Activated CD4-positive, alpha-beta T cell treated with anti-CD3 and anti-CD28 coated beads for 36 hours (primary cell): ENCODE results near the gene MAPK11. TPM values are rescaled to one million over a fixed set of nuclear protein-coding genes. Genes with fewer than 3 reads are reported as not detected.
A peak's percentile ranks its signal among the peaks of the same experiment; 100 is the strongest.
"Not testable (repeated sequence)": the region's sequence is repeated elsewhere in the genome, so short reads cannot be mapped to it uniquely, and the experiment has no call there.

Experiments used
- ATAC-seq: fragments of 200-7000 bp; cut with Tn5 transposase; one replicate; pipeline ENCODE4 v1.10.0; 2021; ENCODE audit warnings: mild to moderate bottlenecking, moderate library complexity
- CTCF ChIA-PET: fragments of 350-600 bp; sonication (Branson Sonifier 250); formaldehyde crosslinking; loops from one replicate; lab custom pipeline; 2021; ENCODE audit warnings: antibody characterized with exemption; lab: Charles Lee
- POLR2A ChIA-PET: fragments of 350-600 bp; sonication (Branson Sonifier 250); formaldehyde crosslinking; loops from one replicate; lab custom pipeline; 2021; ENCODE audit warnings: antibody characterized with exemption, inconsistent platforms; lab: Charles Lee
- DNase-seq: peaks from one replicate; pipeline ENCODE4 v3.0.0-alpha.2; 2020
- H3K27ac Mint-ChIP-seq: one replicate; pipeline ENCODE4 v1.8.0; 2021; ENCODE audit warnings: mixed read lengths
- H3K27me3 Mint-ChIP-seq: one replicate; pipeline ENCODE4 v1.8.0; 2021; ENCODE audit warnings: mixed read lengths
- H3K36me3 Mint-ChIP-seq: one replicate; pipeline ENCODE4 v1.8.0; 2021; ENCODE audit warnings: low read depth, mixed read lengths
- H3K4me1 Mint-ChIP-seq: one replicate; pipeline ENCODE4 v1.8.0; 2021; ENCODE audit warnings: mixed read lengths
- H3K4me3 Mint-ChIP-seq: one replicate; pipeline ENCODE4 v1.8.0; 2021; ENCODE audit warnings: mild to moderate bottlenecking, moderate library complexity, mixed read lengths
- H3K9me3 Mint-ChIP-seq: one replicate; pipeline ENCODE4 v1.8.0; 2021; ENCODE audit warnings: low read depth, mixed read lengths
- intact Hi-C, 2 experiments: fragments of 100-400 bp; cut with DNase I in 1 of 2; cut with micrococcal nuclease in 1 of 2; formaldehyde crosslinking; loops; one replicate each; pipeline versions ENCODE4 v1.14.2 to v1.15.1; 2022 to 2024; cut with DNase I, micrococcal nuclease
- total RNA-seq, 2 experiments: library from RNA; stranded (reverse); gene quantifications; one replicate each; pipeline ENCODE4 v1.2.3, GENCODE V29; 2021

The MAPK11 gene
- total RNA-seq, 2 experiments from 2014 or later, result 11.6 to 13.6 TPM

DNA sequence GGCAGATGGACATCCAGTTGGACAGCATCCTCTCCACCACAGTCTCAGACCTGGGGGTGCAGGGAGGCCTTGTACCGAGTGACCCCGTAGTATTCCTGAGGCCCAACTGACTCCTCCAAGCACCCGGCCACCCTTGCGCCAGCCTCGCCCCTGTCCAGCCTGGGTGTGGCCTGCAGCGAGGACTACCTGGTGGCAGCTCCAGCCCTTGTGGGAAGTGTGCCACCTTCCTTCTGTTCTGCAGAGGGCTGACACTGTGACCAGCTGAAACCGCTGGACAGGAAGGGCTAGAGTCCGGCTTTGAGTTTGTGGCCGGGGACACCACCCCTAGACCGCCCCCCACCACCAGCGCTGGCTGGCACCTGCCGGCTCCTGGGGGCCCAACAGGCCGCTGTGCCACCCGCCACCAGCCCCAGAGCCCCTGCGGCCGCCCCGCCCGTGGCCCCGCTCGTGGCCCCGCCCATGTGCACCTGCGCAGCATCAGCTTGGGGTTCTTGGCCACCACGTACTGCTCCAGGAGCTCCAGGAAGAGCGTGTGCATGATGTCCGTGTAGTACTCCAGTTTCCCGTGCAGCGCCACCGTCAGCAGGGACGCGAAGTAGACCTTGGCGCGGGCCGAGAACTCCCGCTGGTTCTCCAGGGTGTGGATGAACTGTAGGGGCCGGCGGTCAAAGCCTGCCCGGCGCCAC lies 10.0 kb upstream of the MAPK11 start:
- ChIA-PET POLR2A (no interaction called here), CTCF (no interaction called here)
- H3K36me3 Mint-ChIP-seq, result no peaks in the 10 kb centered on the region
- intact Hi-C loops, result no loop called here
- H3K9me3 Mint-ChIP-seq, result no peaks in the 10 kb centered on the region
- ATAC-seq, result no peak
- H3K4me1 Mint-ChIP-seq, result no peaks in the 10 kb centered on the region
- no peaks in the 10 kb centered on the region for H3K27me3 Mint-ChIP-seq
- H3K4me3 Mint-ChIP-seq, result no peak overlapping the region
- H3K27ac Mint-ChIP-seq, result no peak overlapping the region
- no peak for DNase-seq

DNA sequence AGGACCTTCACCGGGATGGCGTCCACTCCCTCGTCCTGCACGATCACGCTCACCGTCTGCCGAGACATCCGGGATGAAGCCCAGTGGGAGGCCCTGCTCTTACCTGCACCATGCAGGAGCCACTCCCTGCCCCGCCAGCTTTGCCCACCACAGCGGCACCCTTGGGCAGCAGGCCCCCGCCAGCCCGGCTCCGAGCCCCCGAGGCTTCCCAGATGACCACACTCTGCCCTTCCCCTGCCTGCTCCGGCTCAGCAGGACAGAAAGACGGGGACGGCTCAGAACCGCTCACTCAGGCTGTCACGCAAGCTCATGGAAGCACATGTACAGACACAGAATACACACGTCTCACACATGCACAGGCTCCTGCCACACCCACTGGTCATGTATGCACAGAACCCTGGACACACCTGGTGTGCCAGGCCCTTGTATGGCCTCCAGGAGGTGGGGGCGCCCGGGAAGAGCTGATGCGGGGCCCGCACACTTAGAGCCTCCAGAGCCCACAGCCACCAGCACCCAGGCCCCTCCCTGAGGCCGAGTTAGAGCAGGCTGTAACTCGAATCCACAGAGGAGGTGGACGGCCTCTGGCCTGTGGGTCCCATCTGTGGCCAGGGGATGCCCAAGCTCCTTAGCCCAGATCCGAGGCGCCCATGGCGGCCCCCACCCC lies 8.9 kb upstream of the MAPK11 start:
- Mint-ChIP-seq H3K9me3 (no peaks in the 10 kb centered on the region), H3K27me3 (no peaks in the 10 kb centered on the region), H3K4me1 (no peaks in the 10 kb centered on the region), H3K4me3 (no peak overlapping the region), H3K36me3 (no peaks in the 10 kb centered on the region), H3K27ac (no peak overlapping the region)
- CTCF ChIA-PET, result interaction anchor here (0.6 to 0.9 kb wide), 3 partner anchors 20 to 44 kb away, joined by 3 read pairs; no protein-coding TSS in a partner anchor
- DNase-seq, result no peak
- POLR2A ChIA-PET, result no interaction called here
- ATAC-seq, result no peak
- intact Hi-C loops, result loop anchor here in 1 of 2 experiments (5.0 kb wide), 1 partner anchor 48 kb away; the partner anchor contains the start of gene DENND6B

DNA sequence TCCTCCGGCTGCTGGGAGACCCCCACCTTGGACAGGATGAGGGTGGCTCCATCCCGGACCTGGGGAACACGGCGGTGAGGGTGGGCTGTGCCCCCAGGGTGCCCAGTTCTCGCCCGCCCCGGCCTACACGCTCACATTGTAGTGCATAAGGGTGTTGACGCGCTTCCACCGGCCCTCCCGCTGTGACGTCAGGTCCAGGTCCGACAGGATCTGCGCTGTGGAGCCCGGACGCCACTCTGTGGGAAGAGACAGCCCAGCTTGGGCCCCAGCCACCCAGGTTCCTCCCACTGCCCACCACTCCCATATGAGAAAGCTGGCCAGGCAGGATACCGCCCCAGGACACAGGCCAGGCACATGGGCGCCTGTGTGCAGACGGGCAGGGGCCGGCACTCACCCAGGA lies 8.3 kb upstream of the MAPK11 start:
- Mint-ChIP-seq H3K27ac (no peak overlapping the region), H3K9me3 (no peaks in the 10 kb centered on the region), H3K36me3 (no peaks in the 10 kb centered on the region), H3K4me3 (no peak overlapping the region), H3K4me1 (no peaks in the 10 kb centered on the region), H3K27me3 (peaks cover 2% of the 10 kb centered on the region)
- DNase-seq (no peak), ATAC-seq (no peak)
- ChIA-PET POLR2A (no interaction called here), CTCF (interaction anchor here (0.6 to 0.9 kb wide), 2 partner anchors 21 to 38 kb away, joined by 3 read pairs; no protein-coding TSS in a partner anchor)
- intact Hi-C loops, result loop anchor here in 1 of 2 experiments (5.0 kb wide), 1 partner anchor 49 kb away; the partner anchor contains the start of gene DENND6B

GRCh38 chr22:50277761-50278160 lies 7.6 kb upstream of the MAPK11 start:
- no peaks in the 10 kb centered on the region for H3K9me3 Mint-ChIP-seq
- H3K4me3 Mint-ChIP-seq, result no peak overlapping the region
- ATAC-seq, result no peak
- DNase-seq, result no peak
- H3K4me1 Mint-ChIP-seq, result no peaks in the 10 kb centered on the region
- POLR2A ChIA-PET, result no interaction called here
- CTCF ChIA-PET, result no interaction called here
- peaks cover 2% of the 10 kb centered on the region for H3K27me3 Mint-ChIP-seq
- no peaks in the 10 kb centered on the region for H3K36me3 Mint-ChIP-seq
- intact Hi-C loops, result loop anchor here in 1 of 2 experiments (5.0 kb wide), 1 partner anchor 50 kb away; the partner anchor contains the start of gene DENND6B
- H3K27ac Mint-ChIP-seq, result no peak overlapping the region

DNA sequence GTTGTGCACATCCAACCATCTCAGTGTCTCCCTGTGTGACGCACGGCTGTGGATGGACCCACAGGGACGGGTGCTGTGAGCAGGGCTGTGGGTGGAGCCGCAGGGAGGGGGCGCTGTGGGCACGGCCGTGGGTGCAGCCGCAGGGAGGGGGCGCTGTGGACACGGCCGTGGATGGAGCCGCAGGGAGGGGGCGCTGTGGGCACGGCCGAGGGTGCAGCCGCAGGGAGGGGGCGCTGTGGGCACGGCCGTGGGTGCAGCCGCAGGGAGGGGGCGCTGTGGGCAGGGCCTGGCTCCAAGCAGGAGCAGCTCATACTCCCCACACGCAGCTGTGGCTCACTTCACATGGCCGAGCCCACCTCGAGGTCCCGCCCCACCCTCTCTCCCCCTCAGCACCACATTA lies 6.0 kb upstream of the MAPK11 start:
- peak; percentile 70 for ATAC-seq
- H3K36me3 Mint-ChIP-seq, result no peaks in the 10 kb centered on the region
- intact Hi-C loops, result loop anchor here (1.0 to 5.0 kb wide), 3 partner anchors 51 to 66 kb away; partner anchors contain the start of gene DENND6B (in 2 of the 2)

DNA sequence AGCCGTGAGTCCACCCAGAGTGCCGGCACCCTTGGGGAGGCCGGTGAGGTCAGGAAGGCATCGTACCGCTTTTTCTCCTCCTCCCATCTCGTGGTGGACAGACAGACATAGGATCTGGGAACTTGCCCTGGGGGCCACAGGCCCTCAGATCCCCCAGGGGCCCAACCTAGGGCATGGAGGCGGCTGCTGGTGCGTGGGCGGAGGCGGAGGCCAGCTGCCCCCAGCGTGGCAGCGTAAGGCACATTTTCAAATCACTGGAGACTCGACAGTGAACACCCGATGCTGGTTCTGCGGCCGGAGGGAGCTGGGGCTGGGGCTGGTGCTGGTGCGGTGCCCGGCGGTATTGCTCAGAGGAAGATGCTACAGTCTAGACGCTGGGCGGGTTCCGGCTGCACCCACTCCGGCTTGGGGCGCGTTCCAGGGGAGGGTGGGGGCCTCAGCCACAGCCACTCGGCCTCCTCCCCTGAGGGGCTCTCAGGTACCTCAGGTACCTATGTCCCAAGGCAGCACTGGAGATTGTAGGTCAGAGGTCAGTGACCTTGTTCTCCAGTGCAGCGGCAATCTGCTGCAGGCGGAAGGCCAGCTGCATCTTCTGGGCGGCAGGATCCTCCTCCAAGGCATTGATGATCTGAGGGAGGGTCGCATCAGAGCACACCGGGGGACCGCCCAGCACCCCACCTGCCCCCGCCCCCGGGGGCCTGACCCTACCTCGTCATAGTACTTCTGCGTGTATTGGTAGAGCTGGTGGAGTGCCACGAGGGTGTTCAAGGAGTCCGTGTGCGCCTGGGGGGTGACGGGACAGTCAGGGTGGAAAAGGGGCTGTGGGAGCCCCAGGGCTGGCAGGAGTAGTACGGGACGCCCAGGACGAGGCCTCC lies 5.2 kb upstream of the MAPK11 start:
- DNase-seq (no peak), ATAC-seq (no peak)
- intact Hi-C loops, result loop anchor here (1.0 to 5.0 kb wide), 4 partner anchors 52 to 225 kb away; partner anchors contain the start of gene DENND6B (in 2 of the 2)
- Mint-ChIP-seq H3K9me3 (no peaks in the 10 kb centered on the region), H3K27me3 (peaks cover 2% of the 10 kb centered on the region), H3K4me3 (no peak overlapping the region), H3K27ac (no peak overlapping the region), H3K36me3 (no peaks in the 10 kb centered on the region), H3K4me1 (peaks cover 4% of the 10 kb centered on the region)
- ChIA-PET CTCF (interaction anchor here (0.7 to 2.4 kb wide), 5 partner anchors 32 to 66 kb away, joined by 3 to 16 read pairs (median 4); no protein-coding TSS in a partner anchor), POLR2A (no interaction called here)

More for the DNA sequence above, 6.0 kb upstream of the MAPK11 start:
- peaks cover 2% of the 10 kb centered on the region for H3K27me3 Mint-ChIP-seq
- peak; percentile 81 for DNase-seq
- H3K4me1 Mint-ChIP-seq, result peaks cover 1% of the 10 kb centered on the region
- POLR2A ChIA-PET, result no interaction called here
- no peaks in the 10 kb centered on the region for H3K9me3 Mint-ChIP-seq
- CTCF ChIA-PET, result interaction anchor here (0.6 to 2.4 kb wide), 6 partner anchors 30 to 345 kb away, joined by 3 to 16 read pairs (median 4); partner anchors contain the start of gene PLXNB2
- H3K4me3 Mint-ChIP-seq, result no peak overlapping the region
- H3K27ac Mint-ChIP-seq, result no peak overlapping the region

DNA sequence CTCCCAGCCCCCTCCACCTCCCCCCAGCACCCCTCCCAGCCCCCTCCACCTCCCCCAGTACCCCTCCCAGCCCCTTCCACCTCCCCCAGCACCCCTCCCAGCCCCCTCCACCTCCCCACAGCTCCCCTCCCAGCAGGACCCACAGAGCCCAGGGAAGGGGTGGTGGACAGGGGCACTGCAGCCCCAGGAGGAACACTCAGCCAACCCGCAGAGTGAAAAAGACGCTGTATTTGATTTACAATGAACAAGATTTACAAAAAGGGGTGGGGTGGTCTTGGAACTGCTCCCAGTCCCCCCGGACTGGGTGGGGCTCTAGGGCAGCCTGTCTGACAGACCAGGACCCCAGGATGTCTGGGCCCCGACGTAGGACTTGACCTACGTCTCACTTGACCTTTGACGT lies 4.6 kb upstream of the MAPK11 start:
- DNase-seq (no peak), ATAC-seq (no peak)
- H3K9me3 Mint-ChIP-seq, result no peaks in the 10 kb centered on the region
- no peaks in the 10 kb centered on the region for H3K36me3 Mint-ChIP-seq
- H3K27me3 Mint-ChIP-seq, result peaks cover 2% of the 10 kb centered on the region
- intact Hi-C loops, result loop anchor here (2.0 to 5.0 kb wide), 2 partner anchors 53 to 226 kb away; partner anchors contain the start of gene DENND6B (in 1 of the 2)
- H3K4me1 Mint-ChIP-seq, result peaks cover 4% of the 10 kb centered on the region
- no peak overlapping the region for H3K27ac Mint-ChIP-seq
- ChIA-PET POLR2A (no interaction called here), CTCF (interaction anchor here (0.7 to 1.0 kb wide), 2 partner anchors 32 to 45 kb away, joined by 3 to 4 read pairs; no protein-coding TSS in a partner anchor)
- no peak overlapping the region for H3K4me3 Mint-ChIP-seq

GRCh38 chr22:50274311-50274710 lies 4.1 kb upstream of the MAPK11 start:
- ATAC-seq (peak; percentile 23), DNase-seq (peak; percentile 71)
- ChIA-PET CTCF (no interaction called here), POLR2A (no interaction called here)
- H3K9me3 Mint-ChIP-seq, result no peaks in the 10 kb centered on the region
- intact Hi-C loops, result loop anchor here in 1 of 2 experiments (2.0 kb wide), 1 partner anchor 226 kb away; no protein-coding TSS in a partner anchor
- H3K27ac Mint-ChIP-seq, result no peak overlapping the region
- no peaks in the 10 kb centered on the region for H3K36me3 Mint-ChIP-seq
- H3K4me3 Mint-ChIP-seq, result no peak overlapping the region
- peaks cover 2% of the 10 kb centered on the region for H3K27me3 Mint-ChIP-seq
- H3K4me1 Mint-ChIP-seq, result peaks cover 6% of the 10 kb centered on the region

GRCh38 chr22:50273781-50274180 lies 3.6 kb upstream of the MAPK11 start:
- ATAC-seq, DNase-seq, H3K4me1 Mint-ChIP-seq, POLR2A ChIA-PET, H3K27ac Mint-ChIP-seq, H3K4me3 Mint-ChIP-seq, H3K27me3 Mint-ChIP-seq, H3K9me3 Mint-ChIP-seq, H3K36me3 Mint-ChIP-seq: not testable (repeated sequence)
- CTCF ChIA-PET, result interaction anchor here (0.6 kb wide), 1 partner anchor 14 kb away, joined by 3 read pairs; no protein-coding TSS in a partner anchor
- intact Hi-C loops, result loop anchor here in 1 of 2 experiments (2.0 kb wide), 1 partner anchor 227 kb away; no protein-coding TSS in a partner anchor

GRCh38 chr22:50273352-50273751 lies 3.2 kb upstream of the MAPK11 start:
- H3K36me3 Mint-ChIP-seq, DNase-seq, H3K4me1 Mint-ChIP-seq, H3K27ac Mint-ChIP-seq, H3K9me3 Mint-ChIP-seq, intact Hi-C loops, H3K27me3 Mint-ChIP-seq, ATAC-seq, H3K4me3 Mint-ChIP-seq, POLR2A ChIA-PET: not testable (repeated sequence)
- CTCF ChIA-PET, result interaction anchor here (0.6 kb wide), 1 partner anchor 14 kb away, joined by 3 read pairs; no protein-coding TSS in a partner anchor
